Activated CD4-positive, alpha-beta T cell treated with anti-CD3 and anti-CD28 coated beads, Interleukin-2, Interleukin-6, amounts not matched to agents 100 ng/mL and 50 ng/mL, durations not matched to agents 16 hours and 8 hours (primary cell): ENCODE results near the gene TMEM178B.

ENCODE experiments used
- DNase-seq: peaks from one replicate; pipeline ENCODE4 v3.0.0-alpha.2; 2020

The TMEM178B gene

GRCh38 chr7:141265668-141266067 lies 191.8 kb downstream of the TMEM178B start:
- DNase-seq = no peak

- DNase-seq = no peak
Observed at GRCh38 chr7:141268614-141269013, 194.8 kb downstream of the TMEM178B start.

- no peak for DNase-seq
Observed at GRCh38 chr7:141271451-141271850, 197.6 kb downstream of the TMEM178B start.

GRCh38 chr7:141272417-141272816 lies 198.6 kb downstream of the TMEM178B start:
- DNase-seq = no peak

- no peak for DNase-seq
Observed at GRCh38 chr7:141275350-141275749, 201.5 kb downstream of the TMEM178B start.

- DNase-seq = no peak
Observed at GRCh38 chr7:141276031-141276430, 202.2 kb downstream of the TMEM178B start.

- no peak for DNase-seq
Observed at GRCh38 chr7:141280100-141280499, 206.2 kb downstream of the TMEM178B start.

GRCh38 chr7:141281311-141281710 lies 207.4 kb downstream of the TMEM178B start:
- no peak for DNase-seq

GRCh38 chr7:141286522-141286921 lies 212.7 kb downstream of the TMEM178B start:
- no peak for DNase-seq

- no peak for DNase-seq
Observed at GRCh38 chr7:141287936-141288335, 214.1 kb downstream of the TMEM178B start.

- DNase-seq = no peak
Observed at GRCh38 chr7:141288626-141289025, 214.8 kb downstream of the TMEM178B start.

- DNase-seq = no peak
Observed at GRCh38 chr7:141290365-141290764, 216.5 kb downstream of the TMEM178B start.

GRCh38 chr7:141290973-141291372 lies 217.1 kb downstream of the TMEM178B start:
- DNase-seq = no peak

GRCh38 chr7:141291541-141291940 lies 217.7 kb downstream of the TMEM178B start:
- no peak for DNase-seq

- no peak for DNase-seq
Observed at GRCh38 chr7:141294143-141294829, 220.4 kb downstream of the TMEM178B start.

- DNase-seq = no peak
Observed at GRCh38 chr7:141295367-141295895, 221.6 kb downstream of the TMEM178B start.

GRCh38 chr7:141300816-141301215 lies 227.0 kb downstream of the TMEM178B start:
- no peak for DNase-seq

GRCh38 chr7:141301544-141301943 lies 227.7 kb downstream of the TMEM178B start:
- no peak for DNase-seq

GRCh38 chr7:141302617-141303016 lies 228.8 kb downstream of the TMEM178B start:
- DNase-seq = no peak

GRCh38 chr7:141304291-141304690 lies 230.4 kb downstream of the TMEM178B start:
- DNase-seq = no peak

- no peak for DNase-seq
Observed at GRCh38 chr7:141306081-141306480, 232.2 kb downstream of the TMEM178B start.

- no peak for DNase-seq
Observed at GRCh38 chr7:141312395-141312794, 238.5 kb downstream of the TMEM178B start.

- DNase-seq = no peak
Observed at GRCh38 chr7:141312828-141313521, 239.1 kb downstream of the TMEM178B start.

- DNase-seq = no peak
Observed at GRCh38 chr7:141313896-141314295, 240.0 kb downstream of the TMEM178B start.
